ENCODE measurements around the gene PGS1.

GRCh38 chr17:78414178-78415162 lies 36.0 kb downstream of the PGS1 start:
- TF ChIP-seq, protein P1, sequence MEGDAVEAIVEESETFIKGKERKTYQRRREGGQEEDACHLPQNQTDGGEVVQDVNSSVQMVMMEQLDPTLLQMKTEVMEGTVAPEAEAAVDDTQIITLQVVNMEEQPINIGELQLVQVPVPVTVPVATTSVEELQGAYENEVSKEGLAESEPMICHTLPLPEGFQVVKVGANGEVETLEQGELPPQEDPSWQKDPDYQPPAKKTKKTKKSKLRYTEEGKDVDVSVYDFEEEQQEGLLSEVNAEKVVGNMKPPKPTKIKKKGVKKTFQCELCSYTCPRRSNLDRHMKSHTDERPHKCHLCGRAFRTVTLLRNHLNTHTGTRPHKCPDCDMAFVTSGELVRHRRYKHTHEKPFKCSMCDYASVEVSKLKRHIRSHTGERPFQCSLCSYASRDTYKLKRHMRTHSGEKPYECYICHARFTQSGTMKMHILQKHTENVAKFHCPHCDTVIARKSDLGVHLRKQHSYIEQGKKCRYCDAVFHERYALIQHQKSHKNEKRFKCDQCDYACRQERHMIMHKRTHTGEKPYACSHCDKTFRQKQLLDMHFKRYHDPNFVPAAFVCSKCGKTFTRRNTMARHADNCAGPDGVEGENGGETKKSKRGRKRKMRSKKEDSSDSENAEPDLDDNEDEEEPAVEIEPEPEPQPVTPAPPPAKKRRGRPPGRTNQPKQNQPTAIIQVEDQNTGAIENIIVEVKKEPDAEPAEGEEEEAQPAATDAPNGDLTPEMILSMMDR (IDR thresholded peaks at IDR 0.05), result no peak
- no peak for TF ChIP-seq POLR2A (IDR thresholded peaks at IDR 0.05)

Measured in tibial nerve (tissue), 3 donors.